Transverse colon (tissue), 4 donors: ENCODE results near the gene GJD3.

Experiments
- CTCF ChIP-seq, 5 experiments: fragments of 200-600 bp in 3 of 5; fragments of 450-650 bp in 2 of 5; sonication (generic) in 3 of 5; IDR thresholded peaks; 1 replicate in 2 of 5; 2 replicates in 3 of 5; pipeline ENCODE4 v1.5.1; 2016 to 2017; ENCODE audit warnings: antibody characterized with exemption in 5 of 5, inconsistent platforms in 3 of 5, mild to moderate bottlenecking in 2 of 5, moderate library complexity in 1 of 5
- POLR2AphosphoS5 ChIP-seq, 3 donors: sonication (generic); formaldehyde crosslinking; IDR thresholded peaks; one replicate each; pipeline ENCODE4 v1.6.1; 2016; ENCODE audit warnings: antibody characterized with exemption in 3 of 3

- no peak for TF ChIP-seq POLR2AphosphoS5 (IDR thresholded peaks at IDR 0.05)
- TF ChIP-seq CTCF (IDR thresholded peaks at IDR 0.05) = no peak
Observed at GRCh38 chr17:40313668-40314583, 50.6 kb downstream of the GJD3 start.
